GM19455 (cell line): ENCODE data around the gene TNK1.
A peak's percentile ranks its signal among the peaks of the same experiment; 100 is the strongest.

Source experiments
- ATAC-seq: cut with Tn5 transposase; IDR thresholded peaks from one replicate; pipeline ENCODE4 v1.9.1; 2021; ENCODE audit not compliant: unreplicated experiment

Gene TNK1

GRCh38 chr17:7389924-7390910 lies 9.3 kb downstream of the TNK1 start:
- no peak for ATAC-seq

DNA sequence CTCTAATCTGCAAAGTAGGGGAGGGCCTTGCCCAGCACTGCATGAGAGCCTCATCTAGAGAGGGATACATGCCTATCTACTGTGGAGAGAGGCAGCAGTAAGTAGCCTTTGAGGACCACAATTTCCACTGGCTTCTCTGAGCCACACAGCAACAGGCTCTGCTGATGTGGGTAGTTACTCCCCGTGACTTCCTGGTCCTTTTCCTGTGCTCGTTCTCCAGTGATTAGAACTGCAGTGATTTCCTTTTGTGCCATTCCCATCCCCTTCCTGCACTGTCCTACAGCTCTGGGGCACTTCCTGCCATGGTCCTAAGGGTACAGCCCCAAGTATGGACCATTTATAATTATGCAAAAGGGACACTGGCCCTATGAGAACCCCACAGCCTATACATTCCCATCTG lies 10.4 kb downstream of the TNK1 start:
- no peak for ATAC-seq

DNA sequence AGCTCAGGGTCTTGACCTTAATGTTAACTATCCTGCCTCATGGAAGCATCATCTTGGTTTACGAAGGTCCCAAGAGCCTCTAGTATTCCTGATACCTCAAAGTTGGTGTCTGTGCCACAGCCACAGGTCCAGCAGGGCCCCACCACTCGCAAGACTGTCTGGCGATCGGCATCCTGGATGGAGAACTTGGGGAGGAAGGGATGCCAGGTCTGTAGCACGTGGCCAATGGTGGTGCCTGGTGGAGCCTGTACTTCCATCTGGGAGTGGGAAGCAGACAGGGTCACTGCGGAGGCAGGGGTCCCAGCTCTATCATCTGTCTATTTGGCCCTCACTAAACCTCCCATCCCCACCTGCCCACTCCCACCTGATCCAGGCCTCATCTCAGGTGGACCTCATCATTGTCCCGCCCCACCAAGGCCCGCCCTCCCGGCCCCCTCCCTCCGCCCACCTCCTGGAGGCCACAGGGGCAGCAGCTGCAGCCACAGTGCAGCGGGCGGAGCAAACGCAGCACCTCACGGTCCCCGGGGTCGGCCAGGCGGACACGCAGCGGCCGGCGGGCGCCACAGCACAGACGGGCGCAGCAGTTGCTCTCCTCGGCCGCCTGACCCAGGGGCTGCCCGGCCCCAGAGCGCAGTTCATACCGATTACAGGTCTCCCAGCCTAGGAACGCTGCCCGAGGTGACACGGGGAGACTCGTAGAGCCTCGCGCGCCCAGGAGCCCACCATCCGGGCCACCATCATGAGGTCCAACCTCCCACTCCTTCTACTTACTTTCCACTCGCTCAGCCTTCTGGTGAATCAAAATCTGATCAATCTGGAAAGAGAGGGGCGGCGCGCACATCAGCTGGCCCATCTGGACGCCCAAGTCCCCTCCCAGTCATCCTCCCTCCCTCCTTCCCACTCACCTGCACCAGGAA lies 12.1 kb downstream of the TNK1 start:
- ATAC-seq = no peak

DNA sequence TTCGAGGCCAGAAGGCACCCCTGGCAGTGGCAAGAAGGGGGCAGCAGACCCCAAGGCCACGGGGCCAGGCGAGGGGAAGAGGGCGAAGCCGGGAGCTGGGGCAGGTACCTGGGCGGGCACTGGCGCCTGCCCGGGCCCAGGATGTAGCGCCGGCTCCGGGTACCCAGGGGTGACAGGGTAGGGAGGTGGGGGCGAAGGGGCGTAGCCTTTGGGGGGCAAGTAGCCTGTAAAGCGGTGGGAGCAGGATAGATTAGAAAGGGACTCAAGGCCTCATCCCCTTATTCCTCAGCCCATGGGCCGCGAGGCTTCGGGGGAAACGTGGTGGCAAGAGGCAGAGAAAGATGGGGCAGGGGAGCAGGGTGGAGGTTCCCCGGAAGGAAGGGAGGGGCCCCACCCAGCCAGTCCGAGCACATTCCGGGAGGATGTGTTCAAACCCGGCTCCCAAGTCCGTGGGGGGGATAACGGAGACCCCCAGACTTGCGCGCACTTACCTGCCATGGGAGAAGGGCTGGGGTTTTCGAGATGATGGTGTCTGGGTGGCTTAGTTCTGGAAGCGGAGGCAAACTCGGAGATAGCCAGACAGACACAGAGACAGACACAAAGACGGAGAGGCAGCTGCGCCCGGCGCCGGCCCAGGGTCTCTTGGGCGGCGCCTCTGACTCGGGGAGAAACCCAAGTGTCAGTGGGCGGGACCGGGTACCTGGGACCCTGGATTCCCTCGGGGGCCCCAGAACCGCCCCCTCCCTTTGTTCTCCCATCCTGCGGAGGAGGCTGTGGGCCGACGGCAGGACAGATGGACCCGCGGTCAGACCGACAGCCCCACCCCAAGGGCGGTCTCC lies 12.9 kb downstream of the TNK1 start:
- ATAC-seq = peak; percentile 37

GRCh38 chr17:7394452-7395191 lies 13.7 kb downstream of the TNK1 start, which contains the start of gene PLSCR3:
PLSCR3 (minus strand) TSS chr17:7394525; CDS start chr17:7394110, 415 bp downstream.
- ATAC-seq = peak; percentile 74

- no peak for ATAC-seq
Measured at GRCh38 chr17:7396147-7396546, 15.3 kb downstream of the TNK1 start.

DNA sequence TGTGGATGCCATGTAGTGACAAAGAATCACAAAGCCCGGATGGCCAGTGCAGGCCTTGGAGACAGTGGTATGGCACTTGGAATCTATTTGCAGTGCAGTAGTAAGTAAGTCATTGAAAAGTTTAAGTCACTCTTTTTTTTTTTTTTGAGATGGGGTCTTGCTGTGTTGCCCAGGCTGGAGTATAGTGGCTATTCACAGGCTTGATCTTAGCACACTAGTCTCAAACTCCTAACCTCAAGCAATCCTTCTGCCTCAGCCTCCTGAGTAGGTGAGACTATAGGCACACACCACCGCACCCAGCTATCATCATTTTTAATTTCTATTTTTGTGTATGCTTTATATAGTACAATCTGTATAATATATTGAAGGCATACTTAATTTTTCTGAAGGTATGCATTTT lies 17.7 kb downstream of the TNK1 start:
- ATAC-seq = no peak

DNA sequence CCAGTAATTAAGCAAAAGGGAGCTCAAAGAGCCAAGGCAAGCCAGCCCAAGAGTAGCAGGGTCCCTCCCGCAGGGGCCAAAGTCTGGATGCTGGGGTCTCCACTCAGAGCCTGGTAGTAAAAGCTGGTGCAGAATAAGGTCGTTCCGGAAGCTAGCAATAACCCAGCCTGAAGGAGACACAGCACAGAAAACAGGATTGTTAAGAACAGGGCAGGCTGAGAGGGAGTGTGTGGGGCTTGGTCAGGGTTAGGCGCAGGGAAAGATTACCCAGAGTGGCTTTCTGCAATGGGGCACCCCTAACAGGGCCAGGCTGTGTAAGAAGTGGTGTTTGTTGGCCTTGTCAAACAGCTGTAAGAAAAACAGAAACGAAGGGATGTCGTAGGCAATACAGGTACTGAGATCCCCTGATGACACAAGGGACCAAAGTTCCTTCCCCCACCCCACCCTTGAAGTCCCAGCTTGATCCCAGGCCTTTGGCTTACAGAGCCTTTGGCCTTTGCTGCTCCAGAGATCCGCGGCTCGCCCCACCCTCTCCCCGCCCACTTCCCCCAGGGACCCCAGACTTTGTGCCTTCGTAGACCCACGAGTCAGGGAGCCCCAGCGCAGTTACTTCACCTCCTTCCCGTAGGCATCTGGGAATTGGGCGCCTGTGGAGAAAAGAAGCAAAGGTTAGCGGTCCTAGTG lies 22.3 kb downstream of the TNK1 start:
- no peak for ATAC-seq

- ATAC-seq = peak; percentile 17
Measured at GRCh38 chr17:7403727-7403976, 22.8 kb downstream of the TNK1 start.

GRCh38 chr17:7403977-7404736 lies 23.3 kb downstream of the TNK1 start, which contains the start of gene TMEM256:
TMEM256 (minus strand) TSS chr17:7404097; CDS start chr17:7404084, 13 bp downstream.
- ATAC-seq = peak; percentile 93

DNA sequence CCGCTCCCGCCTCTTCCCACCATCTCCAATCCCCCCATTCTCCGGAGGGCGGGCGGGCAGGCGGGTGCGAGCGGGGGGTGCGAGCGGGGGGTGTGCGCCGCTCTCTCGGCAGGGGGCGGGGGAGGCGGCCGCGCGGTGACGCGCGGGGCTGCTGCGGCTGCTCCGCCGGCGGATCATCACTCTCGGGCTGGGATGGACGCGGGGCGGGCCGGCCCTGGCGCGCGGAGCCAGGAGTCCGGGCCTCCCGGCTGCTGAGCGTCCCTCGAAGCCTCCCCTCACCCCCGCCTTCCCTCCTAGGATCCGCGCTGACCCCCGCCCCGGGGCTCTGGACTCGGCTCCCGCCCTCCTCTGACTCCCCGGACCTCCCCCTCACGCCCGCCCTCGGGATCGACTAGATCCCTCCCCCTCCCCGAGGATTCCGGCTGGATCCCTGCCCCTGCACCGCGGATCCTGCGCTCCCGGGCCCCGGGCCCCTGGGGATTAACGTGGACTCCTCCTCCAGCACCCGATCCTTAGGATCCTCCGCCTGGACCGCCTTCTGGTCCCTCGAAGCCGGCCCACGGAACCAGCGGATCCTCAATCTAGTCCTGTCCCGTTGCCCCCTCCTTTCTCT lies 24.0 kb downstream of the TNK1 start:
- no peak for ATAC-seq

- ATAC-seq = no peak
Measured at GRCh38 chr17:7405350-7406234, 24.7 kb downstream of the TNK1 start.

GRCh38 chr17:7406235-7406825 lies 25.4 kb downstream of the TNK1 start:
- ATAC-seq = no peak

- no peak for ATAC-seq
Measured at GRCh38 chr17:7407082-7407481, 26.2 kb downstream of the TNK1 start.

GRCh38 chr17:7407485-7408251 lies 26.8 kb downstream of the TNK1 start, which contains the start of gene NLGN2:
NLGN2 (plus strand) TSS chr17:7407845; CDS start chr17:7408256, 411 bp downstream.
- ATAC-seq = no peak

DNA sequence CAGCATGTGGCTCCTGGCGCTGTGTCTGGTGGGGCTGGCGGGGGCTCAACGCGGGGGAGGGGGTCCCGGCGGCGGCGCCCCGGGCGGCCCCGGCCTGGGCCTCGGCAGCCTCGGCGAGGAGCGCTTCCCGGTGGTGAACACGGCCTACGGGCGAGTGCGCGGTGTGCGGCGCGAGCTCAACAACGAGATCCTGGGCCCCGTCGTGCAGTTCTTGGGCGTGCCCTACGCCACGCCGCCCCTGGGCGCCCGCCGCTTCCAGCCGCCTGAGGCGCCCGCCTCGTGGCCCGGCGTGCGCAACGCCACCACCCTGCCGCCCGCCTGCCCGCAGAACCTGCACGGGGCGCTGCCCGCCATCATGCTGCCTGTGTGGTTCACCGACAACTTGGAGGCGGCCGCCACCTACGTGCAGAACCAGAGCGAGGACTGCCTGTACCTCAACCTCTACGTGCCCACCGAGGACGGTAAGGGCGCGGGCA lies 27.4 kb downstream of the TNK1 start:
- ATAC-seq = no peak
